ENCODE results near the gene ZC2HC1B.

Gene ZC2HC1B

GRCh38 chr6:143984666-143985065 lies 120.4 kb downstream of the ZC2HC1B start:
- no peaks in the 10 kb centered on the region for H3K9me3 ChIP-seq (ENCODE audit: control insufficient read depth, insufficient read depth, low read depth, low read length)
- no peak overlapping the region for H3K4me3 ChIP-seq (ENCODE audit: low read depth, low read length)
- H3K27ac ChIP-seq (ENCODE audit: extremely low read depth, low read depth, low read length), result no peak overlapping the region
- POLR2A ChIA-PET, result no interaction called here
- TF ChIP-seq ZBTB48 (tag by site-specific recombination; IDR thresholded peaks at IDR 0.05) (no peak), HOXC10 (CRISPR knock-in tag; IDR thresholded peaks at IDR 0.05) (no peak), MEIS1 (CRISPR knock-in tag; IDR thresholded peaks at IDR 0.05; ENCODE audit: borderline replicate concordance) (no peak), ZNF19 (tag by site-specific recombination; IDR thresholded peaks at IDR 0.05; ENCODE audit: low read depth) (no peak), KLF8 (tag by site-specific recombination; IDR thresholded peaks at IDR 0.05) (no peak), ZNF335 (tag by site-specific recombination; conservative IDR thresholded peaks at IDR 0.05) (no peak), GLI4 (tag by site-specific recombination; IDR thresholded peaks at IDR 0.05) (no peak), ZNF791 (tag by site-specific recombination; IDR thresholded peaks at IDR 0.05) (no peak), KLF17 (tag by site-specific recombination; IDR thresholded peaks at IDR 0.05) (no peak)
- CTCF ChIA-PET, result no interaction called here
- H3K4me1 ChIP-seq (ENCODE audit: control insufficient read depth, insufficient read depth, low read length), result no peaks in the 10 kb centered on the region
- no peaks in the 10 kb centered on the region for H3K36me3 ChIP-seq (ENCODE audit: control insufficient read depth in 2 of 2, insufficient read depth in 1 of 2, low read length in 2 of 2)

GRCh38 chr6:143986463-143987065 lies 122.3 kb downstream of the ZC2HC1B start:
- Histone ChIP-seq H3K4me3 (ENCODE audit: low read depth, low read length) (no peak overlapping the region), H3K36me3 (ENCODE audit: control insufficient read depth in 2 of 2, insufficient read depth in 1 of 2, low read length in 2 of 2) (no peaks in the 10 kb centered on the region), H3K9me3 (ENCODE audit: control insufficient read depth, insufficient read depth, low read depth, low read length) (no peaks in the 10 kb centered on the region), H3K27ac (ENCODE audit: extremely low read depth, low read depth, low read length) (no peak overlapping the region), H3K4me1 (ENCODE audit: control insufficient read depth, insufficient read depth, low read length) (no peaks in the 10 kb centered on the region)
- ChIA-PET POLR2A (no interaction called here), CTCF (interaction anchor here (0.6 to 2.0 kb wide), 8 partner anchors 8 to 547 kb away, joined by 3 to 12 read pairs (median 3); no protein-coding TSS in a partner anchor)
- TF ChIP-seq ZBTB8A (tag by site-specific recombination; IDR thresholded peaks at IDR 0.05) (no peak), ATF2 (tag by site-specific recombination; IDR thresholded peaks at IDR 0.05; ENCODE audit: low read depth) (no peak), OSR2 (tag by site-specific recombination; IDR thresholded peaks at IDR 0.05) (no peak), PBX3 (CRISPR knock-in tag; IDR thresholded peaks at IDR 0.05) (no peak), ZNF488 (tag by site-specific recombination; IDR thresholded peaks at IDR 0.05) (no peak), ZNF394 (tag by site-specific recombination; IDR thresholded peaks at IDR 0.05; ENCODE audit: borderline replicate concordance) (no peak), TRIM28 (IDR thresholded peaks at IDR 0.05; ENCODE audit: borderline replicate concordance, low read length) (no peak), ZNF610 (tag by site-specific recombination; IDR thresholded peaks at IDR 0.05; ENCODE audit: borderline replicate concordance) (no peak), ZNF266 (tag by site-specific recombination; IDR thresholded peaks at IDR 0.05; ENCODE audit: low read depth) (no peak), ZNF701 (tag by site-specific recombination; IDR thresholded peaks at IDR 0.05) (no peak), ZBTB10 (tag by site-specific recombination; IDR thresholded peaks at IDR 0.05) (no peak), ZNF791 (tag by site-specific recombination; IDR thresholded peaks at IDR 0.05) (no peak), ZNF169 (tag by site-specific recombination; IDR thresholded peaks at IDR 0.05) (no peak), KLF1 (tag by site-specific recombination; IDR thresholded peaks at IDR 0.05) (no peak), KLF17 (tag by site-specific recombination; IDR thresholded peaks at IDR 0.05) (no peak)

Measured in HEK293 (cell line).